Measurements from ENCODE around the gene CCR3.

- TF ChIP-seq CTCF (IDR thresholded peaks at IDR 0.05 in 8 of 11, conservative IDR thresholded peaks at IDR 0.05 in 3 of 11), result no peak
- TF ChIP-seq POLR2A (IDR thresholded peaks at IDR 0.05), result no peak
Measured at GRCh38 chr3:46282696-46283095, 40.4 kb downstream of the CCR3 start.

Measured in spleen (tissue), 7 donors.